Mesodermal cell (in vitro differentiated cells): ENCODE results near the gene SCYGR4.

Source experiments
- H3K27ac ChIP-seq: 2 replicates; pipeline ENCODE4 v1.7.0; 2013; ENCODE audit warnings: mild to moderate bottlenecking, low read depth, low read length, moderate library complexity; ENCODE audit not compliant: severe bottlenecking
- H3K36me3 ChIP-seq: 2 replicates; pipeline ENCODE4 v1.7.1; 2013; ENCODE audit warnings: mild to moderate bottlenecking, low read length, moderate library complexity; ENCODE audit not compliant: control insufficient read depth, insufficient read depth
- H3K4me1 ChIP-seq: one replicate; pipeline ENCODE4 v1.7.1; 2013; ENCODE audit warnings: mild to moderate bottlenecking, low read length; ENCODE audit not compliant: insufficient read depth, control insufficient read depth, poor library complexity, severe bottlenecking
- H3K4me3 ChIP-seq: 2 replicates; pipeline ENCODE4 v1.7.0; 2013; ENCODE audit warnings: low read length, control low read depth, mild to moderate bottlenecking; ENCODE audit not compliant: insufficient read depth, poor library complexity, severe bottlenecking; ENCODE audit errors: extremely low read depth
- H3K9me3 ChIP-seq: 2 replicates; pipeline ENCODE4 v1.7.1; 2013; ENCODE audit warnings: mild to moderate bottlenecking, low read length, moderate library complexity; ENCODE audit not compliant: control insufficient read depth
- WGBS, 2 experiments: methylation state at CpG; one replicate each; pipeline ENCODE4 v1.1.5; 2013; ENCODE audit warnings: missing lambda C conversion rate in 2 of 2; ENCODE audit not compliant: insufficient coverage in 2 of 2; 5-methylcytosine and 5-hydroxymethylcytosine counted together

Gene SCYGR4

GRCh38 chr2:227614246-227614645 is 3.1 kb upstream of the SCYGR4 start:
- 80 to 81% methylated on average over 1 of the region's 4 CpGs for WGBS, 2 experiments
- Histone ChIP-seq H3K9me3 (no peaks in the 10 kb centered on the region), H3K27ac (no peak overlapping the region), H3K36me3 (no peaks in the 10 kb centered on the region), H3K4me1 (no peaks in the 10 kb centered on the region), H3K4me3 (no peak overlapping the region)

- WGBS, 2 experiments = no CpG with 5 or more reads among the region's 4 CpGs
- no peak within 1 kb of the TSS for H3K4me3 ChIP-seq
Measured at GRCh38 chr2:227614740-227615139, 2.6 kb upstream of the SCYGR4 start, which contains the start of gene SCYGR3. Gene SCYGR3, minus strand, starts transcription at chr2:227614840. Its CDS starts 0 bp downstream, at chr2:227614840.

GRCh38 chr2:227615181-227615580 is 2.1 kb upstream of the SCYGR4 start:
- 89 to 100% methylated on average over 1 to 4 of the region's 4 CpGs for WGBS, 2 experiments
- H3K4me3 ChIP-seq = no peak overlapping the region
- no peaks in the 10 kb centered on the region for H3K9me3 ChIP-seq
- H3K4me1 ChIP-seq = no peaks in the 10 kb centered on the region
- no peaks in the 10 kb centered on the region for H3K36me3 ChIP-seq
- H3K27ac ChIP-seq = no peak overlapping the region

More at GRCh38 chr2:227614740-227615139, 2.6 kb upstream of the SCYGR4 start, which contains the start of gene SCYGR3:
- Histone ChIP-seq H3K36me3 (no peaks in the 10 kb centered on the region), H3K27ac (no peak within 1 kb of the TSS), H3K9me3 (no peaks in the 10 kb centered on the region), H3K4me1 (no peaks in the 10 kb centered on the region)

GRCh38 chr2:227615906-227616305 is 1.4 kb upstream of the SCYGR4 start:
- H3K4me1 ChIP-seq = no peaks in the 10 kb centered on the region
- 83 to 90% methylated on average over 4 to 5 of the region's 5 CpGs for WGBS, 2 experiments

GRCh38 chr2:227616631-227617030 is 667 bp upstream of the SCYGR4 start:
- no peaks in the 10 kb centered on the region for H3K9me3 ChIP-seq
- no peak overlapping the region for H3K4me3 ChIP-seq
- 28 to 44% methylated on average over 2 of the region's 4 CpGs for WGBS, 2 experiments

More at GRCh38 chr2:227615906-227616305, 1.4 kb upstream of the SCYGR4 start:
- Histone ChIP-seq H3K36me3 (no peaks in the 10 kb centered on the region), H3K9me3 (no peaks in the 10 kb centered on the region), H3K4me3 (no peak overlapping the region), H3K27ac (no peak overlapping the region)

GRCh38 chr2:227623226-227623625 is 5.9 kb downstream of the SCYGR4 start:
- Histone ChIP-seq H3K9me3 (peaks cover 5% of the 10 kb centered on the region), H3K27ac (no peak overlapping the region), H3K4me3 (no peak overlapping the region), H3K36me3 (no peaks in the 10 kb centered on the region), H3K4me1 (peaks cover 7% of the 10 kb centered on the region)

More at GRCh38 chr2:227616631-227617030, 667 bp upstream of the SCYGR4 start:
- Histone ChIP-seq H3K36me3 (no peaks in the 10 kb centered on the region), H3K27ac (no peak overlapping the region), H3K4me1 (no peaks in the 10 kb centered on the region)

GRCh38 chr2:227625420-227625819 is 8.1 kb downstream of the SCYGR4 start:
- WGBS, 2 experiments = no CpG with 5 or more reads among the region's 2 CpGs
- peaks cover 7% of the 10 kb centered on the region for H3K4me1 ChIP-seq
- peaks cover 5% of the 10 kb centered on the region for H3K9me3 ChIP-seq
- H3K27ac ChIP-seq = no peak overlapping the region
- no peaks in the 10 kb centered on the region for H3K36me3 ChIP-seq
- no peak overlapping the region for H3K4me3 ChIP-seq

GRCh38 chr2:227626580-227627151 is 9.4 kb downstream of the SCYGR4 start:
- Histone ChIP-seq H3K9me3 (peaks cover 5% of the 10 kb centered on the region), H3K4me1 (peaks cover 7% of the 10 kb centered on the region), H3K27ac (no peak overlapping the region), H3K36me3 (no peaks in the 10 kb centered on the region), H3K4me3 (no peak overlapping the region)
- 80% methylated on average over 3 of the region's 10 CpGs; no CpG with 5 or more reads in 1 of the 2 experiments for WGBS, 2 experiments

- H3K27ac ChIP-seq = no peak overlapping the region
- peaks cover 2% of the 10 kb centered on the region for H3K9me3 ChIP-seq
- H3K4me3 ChIP-seq = no peak overlapping the region
- no peaks in the 10 kb centered on the region for H3K36me3 ChIP-seq
- peaks cover 7% of the 10 kb centered on the region for H3K4me1 ChIP-seq
- 100% methylated on average over 2 of the region's 3 CpGs; no CpG with 5 or more reads in 1 of the 2 experiments for WGBS, 2 experiments
Measured at GRCh38 chr2:227627769-227628168, 10.5 kb downstream of the SCYGR4 start.

- 86 to 92% methylated on average over 2 to 4 of the region's 7 CpGs for WGBS, 2 experiments
- no peaks in the 10 kb centered on the region for H3K4me1 ChIP-seq
- H3K9me3 ChIP-seq = no peaks in the 10 kb centered on the region
- H3K4me3 ChIP-seq = no peak overlapping the region
- no peaks in the 10 kb centered on the region for H3K36me3 ChIP-seq
- no peak overlapping the region for H3K27ac ChIP-seq
Measured at GRCh38 chr2:227629435-227629834, 12.1 kb downstream of the SCYGR4 start.

GRCh38 chr2:227630322-227630721 is 13.0 kb downstream of the SCYGR4 start:
- no peak overlapping the region for H3K27ac ChIP-seq
- H3K9me3 ChIP-seq = no peaks in the 10 kb centered on the region
- H3K4me1 ChIP-seq = no peaks in the 10 kb centered on the region
- WGBS, 2 experiments = 94 to 100% methylated on average over 1 to 2 of the region's 3 CpGs
- H3K36me3 ChIP-seq = no peaks in the 10 kb centered on the region
- H3K4me3 ChIP-seq = no peak overlapping the region
